Panc1 (cell line): Measurements from ENCODE around the gene AMOTL1. TPM values are rescaled to one million over a fixed set of nuclear protein-coding genes. Genes with fewer than 3 reads are reported as not detected.

ENCODE experiments used
- ATAC-seq: fragments of 200-7000 bp; cut with Tn5 transposase; 2 replicates; pipeline ENCODE4 v1.9.1; 2020; ENCODE audit warnings: mild to moderate bottlenecking, moderate library complexity
- BruUV-seq: library from RNA; stranded (reverse); fragments of 400-500 nt; replicated peaks from 2 replicates; lab custom pipeline; 2021; lab: Mats Ljungman, UMichigan
- CTCF ChIA-PET: fragments of 300-600 bp; sonication (Branson Sonifier 250); formaldehyde crosslinking; loops from one replicate; lab custom pipeline; 2022; ENCODE audit warnings: antibody characterized with exemption; lab: Charles Lee
- POLR2A ChIA-PET: fragments of 300-600 bp; sonication (Branson Sonifier 250); formaldehyde crosslinking; loops from one replicate; lab custom pipeline; 2022; ENCODE audit warnings: antibody characterized with exemption; lab: Charles Lee
- DNase-seq: peaks from one replicate; pipeline ENCODE4 v3.0.0-alpha.2; 2010; ENCODE audit warnings: low read depth, low spot score
- H3K27ac ChIP-seq: 2 replicates; pipeline ENCODE4 v1.5.1; 2011; ENCODE audit warnings: mild to moderate bottlenecking, low read length, inconsistent platforms
- H3K27me3 ChIP-seq: fragments of 200-500 bp; sonication (Bioruptor generic); 2 replicates; pipeline ENCODE4 v1.6.0; 2014; ENCODE audit warnings: low read length, inconsistent platforms; ENCODE audit not compliant: control insufficient read depth, insufficient read depth
- H3K36me3 ChIP-seq: fragments of 200-500 bp; sonication (Bioruptor generic); 2 replicates; pipeline ENCODE4 v1.5.1; 2014; ENCODE audit warnings: inconsistent platforms, mild to moderate bottlenecking, low read length, moderate library complexity; ENCODE audit not compliant: control insufficient read depth, insufficient read depth
- H3K4me1 ChIP-seq: 2 replicates; pipeline ENCODE4 v1.5.1; 2011; ENCODE audit warnings: inconsistent platforms, mild to moderate bottlenecking, low read length, moderate library complexity; ENCODE audit not compliant: control insufficient read depth, insufficient read depth
- H3K4me3 ChIP-seq, 2 experiments: 2 replicates each; pipeline ENCODE4 v1.5.1; 2011 to 2012; ENCODE audit warnings: low read depth in 2 of 2, low read length in 2 of 2, mild to moderate bottlenecking in 2 of 2, inconsistent platforms in 1 of 2, moderate library complexity in 1 of 2
- H3K9me3 ChIP-seq: fragments of 200-500 bp; sonication (Bioruptor generic); 2 replicates; pipeline ENCODE4 v1.5.1; 2014; ENCODE audit warnings: low read depth, mild to moderate bottlenecking, inconsistent platforms, low read length, moderate library complexity; ENCODE audit not compliant: control insufficient read depth, insufficient read depth
- POLR2AphosphoS5 ChIP-seq: IDR thresholded peaks from 2 replicates; pipeline ENCODE4 v1.6.1; 2012; ENCODE audit warnings: mild to moderate bottlenecking, low read depth, low read length, moderate library complexity
- SIN3A ChIP-seq: IDR thresholded peaks from 2 replicates; pipeline ENCODE4 v1.6.1; 2012; ENCODE audit warnings: low read depth, mild to moderate bottlenecking, low read length, moderate library complexity, borderline replicate concordance; ENCODE audit not compliant: insufficient read depth
- TCF7L2 ChIP-seq: IDR thresholded peaks from 2 replicates; pipeline ENCODE4 v1.6.1; 2011; ENCODE audit warnings: mild to moderate bottlenecking, low read depth, low read length, inconsistent platforms
- in situ Hi-C: cut with HindIII; loops from 2 replicates; pipeline ENCODE4 v1.10.0; 2016; ENCODE audit warnings: low sequenced_read_pairs, low pct_unique_long_range_greater_than_20kb
- intact Hi-C: fragments of 100-400 bp; cut with micrococcal nuclease; formaldehyde crosslinking; loops from one replicate; pipeline ENCODE4 v1.10.0; 2022; ENCODE audit not compliant: unreplicated experiment
- total RNA-seq: library from RNA; stranded (reverse); gene quantifications from one replicate; pipeline ENCODE4 v1.2.1, GENCODE V29; 2021; ENCODE audit not compliant: unreplicated experiment
- TF ChIP-seq, protein P1 (sequence below): fragments of 450-650 bp; IDR thresholded peaks from 2 replicates; pipeline ENCODE4 v1.5.1; 2017; ENCODE audit warnings: mild to moderate bottlenecking
- TF ChIP-seq, protein P2 (sequence below), 2 experiments: IDR thresholded peaks; 2 replicates each; pipeline ENCODE4 v1.6.1; 2011 to 2012; ENCODE audit warnings: low read depth in 2 of 2, control low read depth in 1 of 2, low read length in 1 of 2, mild to moderate bottlenecking in 1 of 2, moderate library complexity in 1 of 2; ENCODE audit not compliant: insufficient read depth in 1 of 2

AMOTL1 gene
- total RNA-seq, 1 experiment from 2014 or later: 16.0 TPM

DNA sequence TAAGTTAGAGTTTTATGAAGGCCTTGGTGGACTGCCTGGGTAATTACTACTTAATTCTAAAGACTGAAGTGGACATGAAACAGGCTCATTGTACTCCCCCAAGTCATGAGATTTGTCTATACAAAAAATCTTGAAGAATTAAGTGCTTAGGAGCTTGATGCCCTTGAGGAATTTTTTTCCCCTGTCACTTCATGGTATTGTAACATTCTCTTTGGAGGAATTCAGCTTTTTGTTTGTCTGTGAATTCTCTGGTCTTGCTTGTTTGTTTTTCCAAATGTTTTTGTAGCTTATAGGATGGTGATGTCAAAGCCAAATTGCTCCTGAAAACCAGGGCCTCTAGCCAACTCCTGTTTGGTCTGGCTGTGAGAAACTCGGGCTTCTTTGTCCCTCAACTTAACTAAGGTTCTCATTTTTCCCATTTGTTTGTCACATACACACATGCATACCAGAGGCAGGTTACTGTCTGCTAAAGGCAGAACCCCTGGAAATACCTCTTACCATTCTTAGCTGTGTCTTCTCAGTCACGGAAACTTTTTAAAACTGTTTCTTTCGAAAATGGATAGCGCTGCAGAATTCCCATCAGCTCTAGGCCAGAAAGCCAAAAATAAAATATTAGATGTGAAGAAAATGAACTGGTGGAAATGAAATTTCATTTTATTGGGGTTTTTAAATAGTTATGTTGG lies 66.9 kb downstream of the AMOTL1 start:
- no peak for TF ChIP-seq POLR2AphosphoS5
- TF ChIP-seq SIN3A: no peak
- no peak for TF ChIP-seq TCF7L2
- TF ChIP-seq, protein P1, sequence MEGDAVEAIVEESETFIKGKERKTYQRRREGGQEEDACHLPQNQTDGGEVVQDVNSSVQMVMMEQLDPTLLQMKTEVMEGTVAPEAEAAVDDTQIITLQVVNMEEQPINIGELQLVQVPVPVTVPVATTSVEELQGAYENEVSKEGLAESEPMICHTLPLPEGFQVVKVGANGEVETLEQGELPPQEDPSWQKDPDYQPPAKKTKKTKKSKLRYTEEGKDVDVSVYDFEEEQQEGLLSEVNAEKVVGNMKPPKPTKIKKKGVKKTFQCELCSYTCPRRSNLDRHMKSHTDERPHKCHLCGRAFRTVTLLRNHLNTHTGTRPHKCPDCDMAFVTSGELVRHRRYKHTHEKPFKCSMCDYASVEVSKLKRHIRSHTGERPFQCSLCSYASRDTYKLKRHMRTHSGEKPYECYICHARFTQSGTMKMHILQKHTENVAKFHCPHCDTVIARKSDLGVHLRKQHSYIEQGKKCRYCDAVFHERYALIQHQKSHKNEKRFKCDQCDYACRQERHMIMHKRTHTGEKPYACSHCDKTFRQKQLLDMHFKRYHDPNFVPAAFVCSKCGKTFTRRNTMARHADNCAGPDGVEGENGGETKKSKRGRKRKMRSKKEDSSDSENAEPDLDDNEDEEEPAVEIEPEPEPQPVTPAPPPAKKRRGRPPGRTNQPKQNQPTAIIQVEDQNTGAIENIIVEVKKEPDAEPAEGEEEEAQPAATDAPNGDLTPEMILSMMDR: no peak
- TF ChIP-seq, protein P2, sequence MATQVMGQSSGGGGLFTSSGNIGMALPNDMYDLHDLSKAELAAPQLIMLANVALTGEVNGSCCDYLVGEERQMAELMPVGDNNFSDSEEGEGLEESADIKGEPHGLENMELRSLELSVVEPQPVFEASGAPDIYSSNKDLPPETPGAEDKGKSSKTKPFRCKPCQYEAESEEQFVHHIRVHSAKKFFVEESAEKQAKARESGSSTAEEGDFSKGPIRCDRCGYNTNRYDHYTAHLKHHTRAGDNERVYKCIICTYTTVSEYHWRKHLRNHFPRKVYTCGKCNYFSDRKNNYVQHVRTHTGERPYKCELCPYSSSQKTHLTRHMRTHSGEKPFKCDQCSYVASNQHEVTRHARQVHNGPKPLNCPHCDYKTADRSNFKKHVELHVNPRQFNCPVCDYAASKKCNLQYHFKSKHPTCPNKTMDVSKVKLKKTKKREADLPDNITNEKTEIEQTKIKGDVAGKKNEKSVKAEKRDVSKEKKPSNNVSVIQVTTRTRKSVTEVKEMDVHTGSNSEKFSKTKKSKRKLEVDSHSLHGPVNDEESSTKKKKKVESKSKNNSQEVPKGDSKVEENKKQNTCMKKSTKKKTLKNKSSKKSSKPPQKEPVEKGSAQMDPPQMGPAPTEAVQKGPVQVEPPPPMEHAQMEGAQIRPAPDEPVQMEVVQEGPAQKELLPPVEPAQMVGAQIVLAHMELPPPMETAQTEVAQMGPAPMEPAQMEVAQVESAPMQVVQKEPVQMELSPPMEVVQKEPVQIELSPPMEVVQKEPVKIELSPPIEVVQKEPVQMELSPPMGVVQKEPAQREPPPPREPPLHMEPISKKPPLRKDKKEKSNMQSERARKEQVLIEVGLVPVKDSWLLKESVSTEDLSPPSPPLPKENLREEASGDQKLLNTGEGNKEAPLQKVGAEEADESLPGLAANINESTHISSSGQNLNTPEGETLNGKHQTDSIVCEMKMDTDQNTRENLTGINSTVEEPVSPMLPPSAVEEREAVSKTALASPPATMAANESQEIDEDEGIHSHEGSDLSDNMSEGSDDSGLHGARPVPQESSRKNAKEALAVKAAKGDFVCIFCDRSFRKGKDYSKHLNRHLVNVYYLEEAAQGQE (IDR thresholded peaks at IDR 0.05; ENCODE audit: insufficient read depth in 1 of 2, low read depth in 2 of 2, low read length in 1 of 2): no peak
- no peaks in the 10 kb centered on the region for H3K4me1 ChIP-seq
- BruUV-seq: no TSS peak
- no peaks in the 10 kb centered on the region for H3K27me3 ChIP-seq
- no peaks in the 10 kb centered on the region for H3K9me3 ChIP-seq
- ATAC-seq (no peak), DNase-seq (no peak)
- ChIA-PET CTCF (no interaction called here), POLR2A (no interaction called here)
- no peak overlapping the region for H3K4me3 ChIP-seq
- no peak overlapping the region for H3K27ac ChIP-seq
- intact Hi-C loops (no loop called here), in situ Hi-C loops (no loop called here)
- no peaks in the 10 kb centered on the region for H3K36me3 ChIP-seq

DNA sequence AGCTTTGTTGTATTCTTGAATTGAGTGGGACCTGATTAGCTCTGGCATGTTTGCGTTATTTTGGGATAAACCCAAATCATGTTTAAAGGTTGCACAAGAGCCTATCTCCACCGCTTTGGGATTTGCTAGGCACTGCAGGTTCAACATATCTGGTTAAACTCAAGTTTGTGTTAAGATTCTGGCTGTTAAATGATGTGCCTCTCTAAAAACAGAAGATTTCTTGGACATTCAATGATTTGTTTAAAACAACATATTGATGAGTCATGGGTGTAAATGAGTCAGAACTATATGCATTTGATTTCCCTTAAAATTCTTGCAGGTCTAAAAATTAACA lies 67.4 kb downstream of the AMOTL1 start:
- CTCF ChIA-PET: no interaction called here
- Histone ChIP-seq H3K27me3 (no peaks in the 10 kb centered on the region), H3K4me1 (no peaks in the 10 kb centered on the region), H3K4me3 (no peak overlapping the region), H3K36me3 (no peaks in the 10 kb centered on the region), H3K9me3 (no peaks in the 10 kb centered on the region), H3K27ac (no peak overlapping the region)
- no peak for ATAC-seq
- in situ Hi-C loops (no loop called here), intact Hi-C loops (no loop called here)
- POLR2A ChIA-PET: no interaction called here
- no TSS peak for BruUV-seq
- TF ChIP-seq, protein P2 (IDR thresholded peaks at IDR 0.05; ENCODE audit: insufficient read depth in 1 of 2, low read depth in 2 of 2, low read length in 1 of 2): no peak
- TF ChIP-seq, protein P1: no peak
- TF ChIP-seq POLR2AphosphoS5 (no peak), SIN3A (no peak), TCF7L2 (no peak)
- no peak for DNase-seq
